HG03558 (cell line): ENCODE results near the gene TMEM150A.
"Not testable (repeated sequence)": the region's sequence is repeated elsewhere in the genome, so short reads cannot be mapped to it uniquely, and the experiment has no call there.

Experiments used
- ATAC-seq: cut with Tn5 transposase; IDR thresholded peaks from one replicate; pipeline ENCODE4 v1.9.1; 2021; ENCODE audit warnings: moderate number of reproducible peaks; ENCODE audit not compliant: unreplicated experiment; ENCODE audit errors: extremely low read depth

Gene TMEM150A

DNA sequence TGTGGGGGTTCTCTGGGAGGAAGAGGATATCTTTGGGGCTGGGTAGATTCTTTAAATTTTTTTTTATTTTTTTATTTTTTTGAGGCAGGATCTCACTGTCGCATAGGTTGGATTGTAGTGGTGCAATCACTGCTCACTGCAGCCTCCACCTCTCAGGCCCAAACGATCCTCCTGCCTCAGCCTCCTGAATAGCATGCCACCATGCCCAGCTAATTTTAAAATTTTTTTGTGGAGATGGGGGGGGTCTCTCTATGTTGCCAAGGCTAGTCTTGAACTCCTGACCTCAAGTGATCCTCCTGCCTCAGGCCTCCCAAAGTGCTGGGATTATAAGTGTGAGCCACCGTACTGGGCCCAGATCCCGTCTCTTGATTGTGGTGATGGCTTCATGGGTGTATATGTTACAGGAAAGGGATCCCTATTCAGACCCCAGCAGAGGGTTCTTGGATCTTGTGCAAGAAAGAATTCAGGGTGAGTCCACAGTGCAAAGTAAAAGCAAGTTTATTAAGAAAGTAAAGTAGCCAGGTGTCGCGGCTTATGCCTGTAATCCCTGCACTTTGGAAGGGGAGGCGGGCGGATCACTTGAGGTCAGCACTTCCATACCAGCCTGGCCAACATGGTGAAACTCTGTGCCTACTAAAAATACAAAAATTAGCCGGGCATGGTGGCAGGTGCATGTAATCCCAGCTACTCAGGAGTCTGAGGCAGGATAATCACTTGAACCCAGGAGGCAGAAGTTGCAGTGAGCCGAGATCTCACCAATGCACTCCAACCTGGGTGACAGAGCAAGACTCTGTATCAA lies 11.4 kb upstream of the TMEM150A start:
- no peak for ATAC-seq

DNA sequence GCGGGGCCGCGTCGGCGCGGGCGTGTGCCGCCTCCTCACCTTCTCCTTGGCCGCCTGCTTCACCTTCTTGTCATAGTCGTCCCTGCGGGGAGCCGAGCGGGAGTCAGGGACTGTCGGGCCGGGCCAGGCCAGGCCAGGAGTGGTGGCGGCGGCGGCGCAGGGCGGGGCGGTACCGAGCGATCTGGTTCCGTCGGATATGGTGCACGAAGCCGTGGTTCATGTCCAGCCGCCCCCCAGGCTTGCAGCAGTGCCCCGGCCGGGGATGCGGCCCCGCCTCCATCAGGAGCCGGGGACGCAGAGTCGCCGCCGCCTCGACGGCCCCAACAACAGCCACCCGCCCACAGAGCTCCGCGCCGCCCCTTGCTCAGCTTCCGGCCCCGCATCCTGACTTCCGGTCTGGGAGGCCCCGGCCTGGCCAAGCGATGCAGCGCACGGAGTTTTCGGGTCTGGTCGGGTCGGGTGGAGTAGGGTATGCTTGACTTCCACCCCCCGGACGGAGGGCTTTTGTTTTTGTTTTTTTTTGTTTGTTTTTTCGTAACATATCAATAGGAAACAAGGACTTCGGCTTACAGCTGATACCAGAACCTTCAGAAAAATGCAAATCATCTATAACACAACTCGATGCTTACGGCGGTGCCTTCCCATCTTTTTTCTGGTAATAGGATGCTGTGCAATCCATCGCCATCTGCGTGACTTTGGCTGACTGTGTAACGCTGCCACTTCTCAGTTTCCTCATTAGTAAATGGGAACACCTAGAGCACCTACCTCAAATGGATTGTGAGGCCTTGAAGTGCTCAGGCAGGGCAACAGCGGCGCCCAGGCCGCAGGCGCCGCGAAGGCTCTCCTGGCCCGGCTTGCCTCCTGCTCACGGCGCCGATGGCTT lies 9.4 kb upstream of the TMEM150A start, which contains the start of gene C2orf68:
Gene C2orf68, minus strand, starts transcription at position 362 of the 883 bp plus-strand sequence. Its CDS starts 82 bp downstream, at position 280.
- peak; percentile 48 for ATAC-seq

DNA sequence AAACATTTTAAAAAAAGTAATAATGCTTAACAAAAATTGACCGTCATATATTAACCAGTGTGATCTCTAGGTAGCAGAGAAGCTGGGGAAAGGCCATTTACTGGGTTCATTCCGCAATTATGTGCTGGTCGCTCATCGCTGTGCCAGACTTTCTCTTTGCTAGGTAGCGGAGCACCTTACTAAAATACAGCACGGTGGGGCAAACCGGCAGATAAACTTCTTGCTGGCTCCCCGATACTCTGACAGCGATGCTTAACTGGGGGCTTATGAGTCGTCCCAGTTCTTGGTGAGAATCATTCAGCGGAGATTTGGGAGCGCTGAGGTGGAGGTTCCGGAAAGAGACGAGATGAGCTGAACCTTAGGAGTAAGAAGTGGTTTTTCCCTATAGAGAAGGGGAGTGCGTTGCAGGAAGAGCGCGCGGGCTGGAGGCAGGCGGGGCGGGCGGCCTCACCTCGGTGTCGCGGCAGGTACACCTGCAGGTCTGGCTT lies 8.8 kb upstream of the TMEM150A start:
- ATAC-seq, result no peak

DNA sequence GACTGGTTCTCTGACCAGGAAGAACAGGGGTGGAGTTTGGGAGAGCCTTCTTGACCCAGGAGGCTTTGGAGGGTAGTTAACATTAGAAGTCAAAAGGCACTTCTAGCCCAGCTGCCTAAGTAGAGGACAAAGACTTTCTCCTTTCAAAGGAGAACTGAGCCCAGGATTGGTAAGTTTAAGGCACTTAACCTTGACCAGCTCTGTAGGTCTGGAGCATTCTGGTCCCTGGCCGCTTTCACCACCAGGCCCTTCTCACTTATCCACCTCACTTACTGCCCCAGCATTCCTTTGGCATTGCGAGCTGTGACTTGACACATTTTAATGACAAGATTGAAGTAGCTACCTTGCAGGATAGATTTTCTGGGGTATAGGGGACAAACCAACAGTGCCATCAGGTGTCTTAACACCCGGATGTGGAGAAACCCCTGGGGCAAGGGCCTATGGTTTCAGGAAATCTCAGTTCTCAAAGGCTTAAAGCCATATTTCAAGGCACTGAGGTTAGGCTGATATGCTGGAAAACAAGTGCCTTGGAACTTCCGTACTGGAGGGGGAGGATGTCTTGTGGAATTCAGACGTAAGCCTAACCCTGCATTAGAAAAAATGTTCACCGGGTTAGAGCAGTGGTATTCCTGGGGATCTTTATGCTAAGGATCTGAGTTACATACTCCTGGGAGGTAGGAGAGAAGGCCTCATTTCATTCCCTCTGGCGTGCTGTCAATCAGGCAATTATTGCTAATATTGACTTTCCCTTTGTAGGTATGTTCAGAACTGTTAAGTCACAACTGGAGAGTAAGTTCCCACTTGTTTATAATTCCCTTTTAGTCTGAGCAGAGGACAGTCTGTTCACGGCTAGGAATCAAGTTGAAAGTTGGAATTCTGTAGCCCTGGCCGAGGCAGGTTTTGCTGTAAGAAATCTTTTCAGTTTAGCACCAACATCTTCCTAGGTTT lies 5.0 kb upstream of the TMEM150A start:
- ATAC-seq, result no peak

DNA sequence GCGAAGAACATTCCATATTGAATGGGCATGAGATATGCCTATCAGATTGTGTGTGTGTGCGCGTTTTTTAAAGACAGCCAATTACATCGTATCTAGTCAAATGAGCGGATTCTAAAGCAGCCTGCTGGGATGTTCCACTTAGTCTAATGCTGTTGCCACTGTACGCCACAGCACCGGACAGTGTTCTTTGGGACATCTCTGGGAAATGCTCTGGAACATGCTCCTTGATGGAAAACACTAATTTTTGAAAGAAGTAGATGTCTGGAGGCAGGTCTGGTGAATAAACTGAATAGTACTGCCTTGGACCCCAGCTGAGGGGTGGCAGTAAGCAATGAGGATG lies 3.6 kb upstream of the TMEM150A start:
- ATAC-seq, result no peak

DNA sequence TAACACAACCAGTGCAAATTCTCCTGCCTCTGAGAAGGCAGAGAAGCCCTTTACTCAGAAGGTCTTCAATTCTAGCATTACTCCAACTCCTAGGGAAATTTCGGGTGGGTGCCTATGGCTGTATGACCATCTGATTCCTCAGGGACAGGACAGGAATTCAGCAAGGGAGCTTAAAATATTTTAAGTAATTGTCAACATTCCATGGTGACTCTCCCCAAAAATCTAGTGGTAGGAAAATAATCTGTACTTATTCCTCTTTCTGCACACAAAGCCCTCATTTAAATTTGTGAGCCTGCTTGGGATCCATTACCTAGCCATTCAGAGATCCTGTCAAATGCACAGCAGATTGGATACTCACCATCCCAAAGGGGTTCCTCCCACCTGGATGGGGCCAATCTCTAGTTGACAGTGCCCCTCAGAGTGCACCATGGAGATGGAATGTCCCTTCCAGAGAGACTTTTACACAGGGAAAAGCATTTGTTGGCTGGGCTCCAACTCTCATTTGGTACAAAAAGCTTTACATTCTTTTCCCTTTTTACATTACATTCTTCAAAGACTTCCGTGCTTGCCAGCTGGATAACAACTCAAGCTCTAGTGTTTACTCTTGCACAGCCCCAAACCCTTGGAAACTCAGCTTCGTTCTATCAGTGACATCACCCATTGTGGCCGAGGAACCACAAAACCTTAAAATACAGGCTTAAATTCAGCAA lies 3.1 kb upstream of the TMEM150A start:
- no peak for ATAC-seq

DNA sequence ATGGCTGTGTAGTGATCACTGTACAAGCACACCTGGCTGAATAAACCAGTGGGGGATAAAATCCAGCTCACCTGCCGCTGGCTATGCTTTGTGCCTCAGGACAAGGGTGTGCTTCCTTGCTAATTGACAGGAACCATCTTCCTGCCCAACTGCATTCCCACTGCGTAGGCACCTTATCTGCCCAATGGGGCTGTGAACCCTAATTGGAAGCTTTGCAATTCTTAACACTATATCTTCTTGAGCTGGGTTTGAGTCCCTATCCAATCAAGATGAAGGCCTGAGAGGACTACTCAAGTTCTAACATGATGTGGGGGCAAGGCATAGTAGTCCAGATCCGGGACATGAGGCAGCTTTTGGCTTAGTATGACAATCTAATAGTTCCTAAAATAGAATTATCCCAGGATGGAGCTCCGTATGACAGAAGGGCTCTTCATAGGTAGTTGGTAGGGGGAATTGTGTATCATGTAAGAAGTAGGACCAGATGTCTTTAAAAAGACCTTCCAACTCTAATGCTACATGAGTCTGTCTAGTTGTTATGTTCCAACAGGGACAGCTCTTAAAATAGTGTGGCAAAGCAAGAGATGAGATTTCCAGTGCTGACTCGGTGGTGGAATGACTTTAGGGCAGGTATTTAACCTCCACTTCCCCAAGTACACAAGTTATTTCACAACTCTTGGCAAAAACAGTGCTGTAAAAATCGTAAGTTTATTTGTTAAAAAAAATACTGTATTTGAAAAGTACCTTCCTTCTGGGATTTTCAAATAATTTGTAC lies 2.3 kb upstream of the TMEM150A start:
- no peak for ATAC-seq

DNA sequence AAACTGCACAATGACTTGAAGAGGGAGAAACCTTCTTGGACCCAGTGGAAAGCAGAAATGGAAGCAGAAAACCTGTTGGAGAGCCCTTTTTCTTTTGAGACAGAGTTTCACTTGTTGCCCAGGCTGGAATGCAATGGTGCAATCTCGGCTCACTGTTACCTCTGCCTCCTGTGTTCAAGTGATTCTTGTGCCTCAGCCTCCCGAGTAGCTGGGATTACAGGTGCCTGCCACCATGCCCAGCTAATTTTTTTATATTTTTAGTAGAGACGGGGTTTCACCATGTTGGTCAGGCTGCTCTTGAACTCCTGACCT lies 1.6 kb upstream of the TMEM150A start:
- not testable (repeated sequence) for ATAC-seq

DNA sequence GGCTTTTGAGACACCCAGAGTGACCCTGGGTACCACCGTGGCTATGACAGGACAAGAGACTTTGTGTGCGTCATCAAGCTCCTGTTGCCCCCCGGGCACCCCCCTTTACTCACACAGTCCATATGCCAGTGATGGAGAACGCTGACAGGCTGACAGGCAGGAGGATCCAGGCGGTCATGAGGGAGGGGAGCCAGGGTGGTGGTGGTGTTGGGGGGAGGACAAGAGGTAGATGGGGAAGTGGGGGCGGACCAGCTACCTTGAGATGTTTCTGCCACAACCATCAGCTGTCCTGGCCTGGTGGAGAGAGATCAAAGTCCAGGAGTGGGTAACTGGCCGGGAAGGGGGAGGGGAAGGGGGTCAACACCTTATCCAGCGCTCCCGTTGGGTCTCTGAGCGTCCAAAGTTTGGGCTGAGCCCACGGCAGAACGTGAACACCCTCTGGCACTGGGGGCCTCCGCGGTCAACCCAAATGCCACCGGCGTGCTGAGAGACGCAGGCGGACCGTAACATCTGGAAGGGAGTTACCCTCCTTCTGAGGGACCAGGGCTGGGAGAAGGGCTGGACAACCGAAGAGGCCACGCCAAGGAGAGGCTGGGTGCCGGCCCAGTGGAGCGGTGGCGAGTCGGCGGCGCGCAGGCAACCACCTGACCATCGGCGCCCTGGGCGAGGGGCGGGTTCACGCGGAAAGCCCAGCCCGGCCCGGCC lies 575 bp downstream of the TMEM150A start:
- ATAC-seq, result peak; percentile 12

DNA sequence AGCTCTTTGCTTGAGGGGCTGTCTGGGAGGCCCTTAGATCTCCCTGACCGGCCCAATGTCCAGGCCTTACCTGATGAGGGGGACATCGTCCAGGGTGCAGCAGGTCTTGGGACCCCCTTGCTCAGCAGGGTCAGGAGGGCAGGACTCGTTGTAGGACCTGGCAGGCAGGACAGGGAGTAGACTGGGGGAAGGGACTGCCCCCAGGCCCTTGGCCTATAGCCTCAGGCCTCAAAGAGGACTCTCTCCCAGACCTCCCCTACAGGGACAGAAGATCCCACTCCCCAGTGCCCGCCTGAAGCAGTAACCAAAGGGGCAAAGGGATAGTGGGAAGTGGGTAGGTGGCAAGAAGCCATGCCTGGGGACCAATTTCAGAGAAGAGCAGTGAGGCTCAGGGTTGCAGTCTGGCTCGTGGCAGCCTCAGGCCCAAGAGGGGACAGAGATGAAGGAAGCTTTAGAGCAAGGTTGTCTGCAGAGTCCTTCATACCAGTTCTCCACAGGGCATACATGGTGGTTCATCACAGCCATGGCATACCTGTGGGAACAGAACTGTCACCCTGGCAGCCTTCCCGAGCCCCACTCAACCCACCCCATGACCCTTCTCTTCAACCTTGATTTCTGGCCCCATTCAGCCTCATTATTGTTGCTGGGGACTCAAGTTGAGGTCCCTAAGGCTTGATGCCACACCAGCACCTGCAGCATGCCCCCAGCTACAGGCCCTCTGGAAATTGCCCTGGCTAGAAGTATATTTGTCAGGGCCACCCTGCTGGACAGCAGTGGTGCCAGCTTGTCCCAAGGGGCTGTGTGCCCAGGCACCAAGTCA lies 1.3 kb downstream of the TMEM150A start:
- ATAC-seq, result no peak

DNA sequence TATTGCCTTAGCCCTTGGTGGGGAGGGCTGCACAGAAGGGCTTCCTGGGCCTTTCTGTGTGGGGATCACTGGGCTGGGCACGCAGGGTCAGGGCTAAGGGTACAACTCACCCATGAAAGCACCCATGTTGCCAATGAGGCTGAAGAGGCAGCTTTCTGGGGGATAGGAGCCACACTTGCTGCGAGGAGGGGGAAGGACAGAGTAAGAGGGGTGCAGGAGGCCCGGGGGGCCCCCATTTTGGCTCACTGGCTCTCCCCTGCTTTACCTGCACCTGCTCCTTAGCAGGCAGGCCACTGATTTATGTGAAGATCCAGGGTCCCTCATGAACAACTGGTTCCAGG lies 2.3 kb downstream of the TMEM150A start:
- ATAC-seq, result no peak

DNA sequence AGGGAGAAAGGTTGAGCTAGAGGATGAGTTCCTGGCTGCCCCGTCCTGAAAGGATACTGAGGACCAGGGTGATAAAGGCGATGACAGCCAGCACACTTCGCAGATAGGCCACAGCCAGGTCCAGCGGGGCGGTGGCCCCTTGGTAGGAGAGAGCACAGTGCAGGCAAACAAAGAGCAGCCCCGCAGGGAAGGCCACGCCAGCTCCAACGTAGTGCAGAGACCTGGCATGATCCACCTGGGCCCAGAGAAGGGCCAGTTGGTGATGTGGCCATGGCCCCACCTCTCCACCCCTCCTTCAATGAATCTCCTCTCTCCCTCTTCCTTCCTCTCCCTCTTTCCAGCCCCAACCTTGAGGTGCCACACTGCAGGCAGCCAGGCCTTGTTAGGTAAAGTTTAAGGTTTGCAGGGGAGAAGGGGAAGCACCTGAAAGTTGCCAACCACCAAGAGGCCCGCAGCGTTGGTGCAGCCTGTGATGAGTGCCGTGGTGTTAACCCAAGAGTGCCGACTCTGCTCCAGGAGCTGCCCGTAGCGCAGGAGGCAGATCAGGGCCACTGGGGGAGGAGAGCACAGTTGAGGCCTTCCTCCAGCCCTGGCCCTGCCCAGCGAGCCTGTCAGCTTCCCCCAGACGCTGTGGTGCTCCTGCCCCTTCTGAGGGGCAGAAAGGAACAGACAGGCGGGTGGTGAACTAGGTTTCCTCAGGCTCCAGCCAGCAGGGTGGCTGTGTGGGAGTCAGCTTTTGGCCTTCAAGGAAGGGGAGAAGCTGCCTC lies 2.8 kb downstream of the TMEM150A start:
- no peak for ATAC-seq

DNA sequence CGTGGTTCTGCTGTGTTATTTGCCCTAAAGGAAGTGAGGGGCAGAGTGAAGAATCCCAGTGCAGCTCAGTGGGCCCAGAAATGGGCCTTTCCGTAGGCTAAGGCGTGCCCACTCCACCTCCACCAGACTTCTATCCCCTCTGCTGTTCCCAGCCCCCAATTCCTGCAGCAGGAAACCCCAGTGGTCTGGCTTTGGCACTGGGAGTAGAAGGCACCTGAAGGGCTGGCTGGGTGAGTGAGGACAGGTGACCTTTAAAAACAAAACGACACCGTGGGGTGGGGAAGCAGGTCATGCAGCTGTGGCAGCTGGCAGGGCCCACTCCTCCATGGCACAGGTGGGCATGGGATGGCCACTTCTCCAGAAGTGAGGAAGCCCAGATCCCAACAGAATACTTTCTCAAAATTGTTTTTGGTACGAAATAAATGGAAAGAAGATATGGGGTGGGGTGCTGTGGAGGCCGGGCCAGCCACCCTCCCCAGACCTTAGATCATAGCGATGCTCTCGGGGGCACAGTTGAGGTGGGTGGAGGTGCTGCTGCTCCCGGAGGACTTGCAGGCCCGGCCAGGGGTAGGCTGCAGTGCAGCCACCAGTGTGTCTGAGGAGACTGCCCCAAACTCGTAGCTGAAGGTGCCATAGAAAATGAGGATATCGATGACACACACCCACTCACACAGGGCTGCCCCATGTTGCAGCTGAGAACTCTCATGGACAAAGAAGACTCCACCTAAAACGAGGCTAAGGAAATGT lies 3.7 kb downstream of the TMEM150A start:
- no peak for ATAC-seq

DNA sequence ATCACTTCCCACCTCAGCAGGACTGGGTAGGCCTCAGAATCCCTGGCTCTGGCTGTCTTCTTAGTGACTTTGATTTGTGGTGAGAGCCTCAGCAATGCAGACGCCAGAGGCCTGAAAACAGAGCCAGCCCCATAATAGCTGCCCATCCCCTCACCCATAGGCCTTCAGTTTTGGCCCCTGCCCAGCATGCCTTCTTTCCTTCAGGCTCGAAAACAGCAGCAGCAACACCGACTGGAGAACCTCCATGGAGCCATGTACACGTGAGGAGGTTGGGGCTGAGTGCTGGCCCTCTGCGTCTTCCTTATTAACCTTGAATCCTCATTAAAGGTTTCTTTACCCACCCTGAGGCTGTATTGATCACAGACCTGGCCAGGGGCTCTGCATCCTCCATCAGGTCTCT lies 5.3 kb downstream of the TMEM150A start:
- ATAC-seq, result no peak

DNA sequence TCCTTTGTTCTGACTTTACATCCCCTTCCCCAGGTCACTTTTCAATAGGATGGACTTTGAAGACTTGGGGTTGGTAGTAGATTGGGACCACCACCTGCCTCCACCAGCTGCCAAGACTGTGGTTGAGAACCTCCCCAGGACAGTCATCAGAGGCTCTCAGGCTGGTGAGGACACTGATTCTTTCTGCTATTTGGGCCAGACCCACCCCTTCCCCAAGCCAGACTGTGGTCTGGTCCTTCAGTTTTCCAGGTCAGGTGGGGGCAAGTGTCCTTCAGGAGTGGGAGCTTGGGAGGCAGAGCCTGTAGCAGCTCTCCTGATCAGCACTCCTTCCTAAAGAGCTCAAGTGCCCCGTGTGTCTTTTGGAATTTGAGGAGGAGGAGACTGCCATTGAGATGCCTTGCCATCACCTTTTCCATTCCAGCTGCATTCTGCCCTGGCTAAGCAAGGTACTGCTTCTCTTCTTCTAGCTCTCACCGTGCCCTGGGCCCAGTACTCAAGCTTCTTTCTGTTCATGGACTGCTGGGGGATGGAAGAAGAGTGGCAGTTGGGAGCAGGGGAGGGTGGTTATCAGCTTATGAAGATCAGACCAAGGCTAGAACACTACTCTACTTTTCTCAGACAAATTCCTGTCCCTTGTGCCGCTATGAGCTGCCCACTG lies 5.9 kb downstream of the TMEM150A start:
- no peak for ATAC-seq

DNA sequence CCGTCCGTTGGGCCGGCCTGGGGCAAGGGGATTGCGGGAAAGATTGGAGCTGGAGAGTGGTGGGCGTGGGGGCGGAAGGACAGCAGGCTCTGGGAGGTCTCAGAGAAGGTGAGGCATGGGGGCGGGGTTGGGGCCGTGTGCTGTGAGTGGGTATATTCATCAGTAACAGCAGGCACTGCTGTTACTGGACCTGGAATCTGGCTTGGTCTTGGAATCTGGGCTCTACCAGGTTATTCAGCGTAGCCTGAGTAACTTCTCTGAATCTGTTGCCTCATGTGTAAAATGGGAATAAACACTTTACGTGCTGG lies 6.5 kb downstream of the TMEM150A start:
- ATAC-seq, result no peak
